Heart left ventricle (tissue), 13 donors: ENCODE measurements around the gene SERPINB13.

Experiments used
- CTCF ChIP-seq, 12 donors: fragments of 200-600 bp; sonication (generic) in 4 of 12; IDR thresholded peaks; one replicate each; pipeline versions ENCODE4 v1.5.0 to v1.8.0; 2018 to 2022; ENCODE audit warnings: antibody characterized with exemption in 12 of 12, mild to moderate bottlenecking in 5 of 12
- POLR2A ChIP-seq, 2 donors: fragments of 450-650 bp; IDR thresholded peaks; one replicate each; pipeline ENCODE4 v1.6.1; 2017; ENCODE audit warnings: antibody characterized with exemption in 2 of 2, mild to moderate bottlenecking in 2 of 2, moderate library complexity in 2 of 2
- donor health status: ischemic (EF 13 %, LVEDD 7.1; RV severe dilation, severe dysfunction).
- donor health status: DM: no; HTN: yes; CAD: no.
- donor health status: DM: no; HTN: no; CAD: no.
- donor health status: ischemic (EF 25% LVEDD 6.9; RV normal size, moderate dysfunction).
- donor health status: ischemic (EF 25% LVEDD 5.7; RV mildly dilated, moderate dysfunction).
- donor health status: ischemic (EF 35%, LVEDD 5.7; RV mildly dilated, moderate dysfunction).
- donor health status: nonischemic (EF 11% LVEDD 7.7; RV severe dilation, severe dysfunction).
- donor health status: DM: yes; HTN: yes; CAD: no.
- donor health status: PGD.
- donor health status: ischemic (EF 29% LVEDD 5.4; RV normal size, mild dysfunction).
- donor health status: nonischemic (EF 23%, LVEDD 6.1; RV moderate dilation, normal function).

- TF ChIP-seq CTCF (IDR thresholded peaks at IDR 0.05), result no peak
- no peak for TF ChIP-seq POLR2A (IDR thresholded peaks at IDR 0.05)
Observed at GRCh38 chr18:63562284-63562683, 24.9 kb upstream of the SERPINB13 start.
